ENCODE data around the gene PHYKPL. TPM values are rescaled to one million over a fixed set of nuclear protein-coding genes. Genes with fewer than 3 reads are reported as not detected.

PHYKPL gene
- total RNA-seq: 26.8 TPM

DNA sequence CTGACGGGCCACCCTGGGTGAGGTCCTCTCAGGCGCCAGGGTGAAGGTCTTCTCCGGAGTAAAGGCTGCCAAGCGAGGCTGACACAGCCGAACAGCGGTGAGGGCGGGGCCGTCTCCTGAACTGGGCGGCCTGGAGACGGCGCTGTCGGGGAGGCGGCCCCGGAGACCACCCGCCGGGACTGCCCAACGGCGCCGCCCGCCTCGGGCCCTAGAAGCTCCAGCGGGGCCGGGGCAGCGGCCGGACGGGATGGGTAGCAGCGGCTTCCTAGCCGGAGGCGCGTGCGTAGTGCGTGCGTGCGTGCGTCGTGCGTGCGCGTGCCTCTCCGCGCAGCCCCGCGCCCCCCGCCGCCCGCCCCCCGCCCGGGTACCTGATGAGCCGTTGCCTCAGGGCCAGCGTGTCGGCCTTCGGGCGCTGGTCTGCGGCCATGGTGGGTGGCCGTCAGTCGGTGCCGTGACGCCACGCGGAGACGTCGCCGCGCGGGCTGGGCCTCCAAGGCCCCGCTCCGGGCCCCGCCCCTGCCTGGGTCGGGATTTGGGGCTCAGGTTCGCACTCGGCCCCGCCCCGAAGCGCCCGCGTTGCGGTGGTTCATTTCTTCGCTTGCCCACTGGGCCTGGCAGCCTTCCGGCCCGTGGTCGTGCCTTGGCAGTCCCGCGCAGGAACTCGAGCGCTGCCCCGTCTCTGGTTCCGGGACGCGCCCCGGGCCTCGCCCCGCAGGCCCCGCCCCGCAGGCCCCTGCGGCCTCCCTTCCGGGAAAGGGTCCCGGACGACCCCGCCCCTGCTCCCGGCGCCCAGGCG, at the start of gene PHYKPL:
Gene PHYKPL, minus strand, starts transcription at position 679 of the 796 bp plus-strand sequence. Its CDS starts 252 bp downstream, at position 427.
- ATAC-seq: peak; percentile 65

DNA sequence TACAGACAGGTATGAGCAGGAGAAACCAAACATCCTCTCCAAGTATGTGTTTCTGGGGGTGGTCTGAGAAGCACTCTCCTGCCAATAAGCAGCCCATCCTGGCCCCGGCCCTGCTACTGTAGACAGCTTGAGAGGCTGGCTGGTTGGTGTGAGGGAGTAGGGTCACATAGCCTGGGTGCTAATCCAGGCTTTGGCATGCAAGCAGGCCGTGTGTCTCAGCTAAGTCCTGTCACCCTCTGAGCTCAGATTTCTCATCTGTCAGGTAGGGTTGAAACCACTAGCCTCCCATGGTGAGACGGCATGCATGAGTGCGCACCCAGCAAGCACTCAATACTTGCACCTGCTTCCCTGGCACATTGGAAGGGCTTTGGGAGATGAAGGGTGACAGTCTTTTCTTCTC, 49.8 kb upstream of the PHYKPL start:
- ATAC-seq: no peak

DNA sequence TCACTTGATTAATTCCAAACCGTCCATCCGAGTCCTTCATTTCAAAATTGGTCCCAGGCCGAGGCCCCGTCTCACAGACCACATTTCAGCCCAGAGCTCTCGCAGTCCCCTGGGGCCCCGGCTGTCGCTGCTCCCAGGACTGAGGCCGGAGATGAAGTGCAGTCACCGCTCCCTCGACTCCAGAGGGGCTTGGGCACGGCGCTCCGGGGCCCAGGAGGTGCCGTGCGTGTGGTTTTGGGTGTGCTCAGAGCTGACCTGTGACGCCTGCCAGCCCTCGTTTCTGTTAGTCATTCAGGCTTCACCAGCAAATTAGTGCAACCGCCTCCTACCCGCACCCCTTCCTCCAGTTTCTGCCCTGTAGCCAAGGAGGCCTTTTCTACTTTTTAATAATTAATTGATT, 48.7 kb upstream of the PHYKPL start:
- no peak for ATAC-seq

DNA sequence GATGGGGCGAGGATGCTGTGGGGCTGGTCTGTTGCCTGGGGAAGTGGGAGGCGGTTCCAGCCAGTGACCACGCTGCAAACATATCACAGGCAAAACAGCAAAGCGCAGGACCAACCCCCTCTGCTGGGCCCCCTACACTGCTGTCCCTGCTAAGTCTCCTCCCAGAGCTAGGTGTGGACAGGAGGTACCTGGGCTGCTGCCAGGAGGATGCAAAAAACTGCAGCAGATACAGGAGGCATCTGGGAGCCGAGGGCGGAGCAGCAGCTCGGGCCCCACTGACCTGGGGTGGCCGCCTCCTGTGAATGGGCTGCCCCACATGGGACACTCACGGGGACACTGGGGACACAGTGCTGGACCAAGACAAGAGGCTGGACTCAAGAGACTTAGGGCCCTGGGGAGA, 48.0 kb upstream of the PHYKPL start:
- no peak for ATAC-seq

DNA sequence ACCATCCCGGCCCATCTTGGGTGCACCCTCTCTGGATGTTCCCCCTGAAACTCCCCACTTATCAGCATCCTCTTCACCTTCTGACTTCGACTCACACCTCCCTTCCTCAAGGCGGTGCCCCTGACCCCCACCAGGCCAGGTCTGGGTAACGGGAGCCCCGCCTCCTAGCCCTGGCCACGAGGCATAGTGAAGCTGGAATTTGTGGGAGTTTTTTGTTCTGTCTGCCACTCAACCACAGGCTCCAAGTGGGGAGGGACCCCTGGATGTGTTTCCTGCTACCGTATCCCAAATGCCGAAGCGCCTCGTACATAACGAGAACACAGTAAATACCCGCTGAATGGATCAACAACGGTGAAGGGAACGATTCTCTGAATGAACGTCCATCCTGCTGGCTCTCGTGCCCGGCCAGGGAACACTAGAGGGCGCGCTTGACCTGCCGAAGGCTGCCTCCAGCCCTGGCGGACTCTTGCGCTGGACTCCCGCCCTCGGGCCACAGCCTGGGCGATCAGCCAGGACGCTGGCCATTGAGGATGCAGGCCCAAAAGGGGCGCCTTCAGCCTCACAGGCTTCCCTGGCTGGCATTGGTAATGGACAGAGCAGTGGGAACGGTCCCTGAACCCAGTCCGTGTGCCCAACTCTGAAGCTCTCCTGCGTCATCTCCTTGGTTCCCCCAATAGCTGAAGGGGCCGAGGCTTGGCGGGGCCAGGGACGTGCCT, 47.3 kb upstream of the PHYKPL start:
- peak; percentile 74 for ATAC-seq

DNA sequence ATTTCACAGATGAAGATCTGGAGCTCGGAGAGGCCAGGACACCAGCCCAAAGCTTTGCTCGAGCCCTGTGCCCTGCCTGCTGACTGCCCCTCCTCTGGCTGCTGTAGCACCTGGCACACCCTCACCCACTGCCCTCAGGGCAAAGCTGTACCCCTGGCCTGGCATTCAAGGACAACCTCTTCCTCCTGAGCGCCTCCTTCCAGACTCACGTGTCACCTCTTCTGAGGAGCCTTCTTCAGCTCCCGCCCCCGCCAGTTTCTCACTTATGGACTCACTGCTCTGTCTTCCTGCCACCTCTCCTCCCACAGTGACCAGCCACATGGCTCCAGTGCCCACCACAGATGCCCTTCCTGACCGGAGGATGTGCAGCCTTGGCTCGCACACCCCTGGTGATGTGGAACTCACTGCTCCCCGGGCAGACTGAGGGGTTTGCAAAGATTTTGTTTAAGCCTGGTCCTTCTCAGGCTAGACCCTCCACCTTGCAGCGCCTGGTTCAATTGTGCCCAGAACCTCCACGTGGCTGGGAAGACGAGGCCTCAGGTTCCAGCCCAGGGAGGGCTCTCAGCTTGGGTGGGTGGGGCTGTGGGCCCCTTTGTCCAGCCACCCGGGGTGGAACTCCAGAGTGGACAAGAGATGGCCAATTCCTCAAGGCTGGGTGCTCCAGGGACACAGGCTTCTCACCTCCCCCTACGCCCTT, 46.6 kb upstream of the PHYKPL start:
- ATAC-seq: no peak

DNA sequence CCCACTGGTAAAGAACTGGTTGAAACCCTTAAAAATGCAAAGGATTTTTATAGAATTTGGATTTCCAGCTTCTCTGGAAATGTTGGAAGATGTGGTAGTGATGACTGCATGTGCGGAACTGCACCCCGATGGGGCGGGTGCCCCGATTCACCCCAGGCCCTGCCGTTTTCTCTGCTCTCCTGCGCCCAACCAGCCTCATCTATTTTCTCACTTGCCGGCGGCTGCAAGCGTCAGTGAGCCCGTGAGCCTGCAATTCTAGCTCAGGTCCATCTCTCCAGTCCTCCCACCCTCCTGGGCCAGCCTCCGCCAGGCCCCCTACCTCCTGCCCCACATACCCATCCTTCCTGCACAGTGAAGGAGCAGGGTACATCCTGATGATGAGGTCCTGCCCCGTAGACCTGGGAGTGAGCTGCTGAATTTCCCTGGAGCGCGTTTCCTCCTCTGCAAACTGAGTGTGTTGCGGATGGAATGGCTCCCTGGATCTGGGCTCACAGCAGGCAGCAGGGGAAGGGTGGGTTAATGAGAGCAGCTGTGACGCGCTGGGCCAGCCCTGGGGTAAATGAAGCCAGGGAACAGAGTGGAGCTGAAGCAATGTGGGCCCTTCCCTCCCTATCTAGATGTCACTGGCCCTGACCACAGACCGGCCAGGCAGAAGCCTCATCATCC, 45.9 kb upstream of the PHYKPL start:
- no peak for ATAC-seq

DNA sequence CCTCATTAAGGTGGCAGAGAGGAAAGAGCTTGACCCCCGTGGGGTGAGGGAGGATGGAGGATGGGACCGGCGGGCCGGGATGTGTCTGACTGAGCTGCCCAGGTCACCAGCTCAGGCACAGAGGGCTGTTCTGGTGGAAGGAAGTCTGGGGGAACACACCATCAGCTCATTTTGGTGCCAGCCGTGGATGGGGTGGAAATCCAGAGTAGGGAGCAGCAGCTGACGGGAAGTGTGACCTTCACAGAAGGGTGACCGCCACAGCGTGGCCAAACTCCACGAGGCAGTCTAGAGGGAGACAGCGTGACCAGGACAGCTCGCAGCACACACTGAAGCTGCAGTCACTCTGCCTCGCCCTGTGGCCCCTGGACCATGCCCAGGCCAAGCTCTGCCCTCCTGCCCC, 45.3 kb upstream of the PHYKPL start:
- no peak for ATAC-seq

DNA sequence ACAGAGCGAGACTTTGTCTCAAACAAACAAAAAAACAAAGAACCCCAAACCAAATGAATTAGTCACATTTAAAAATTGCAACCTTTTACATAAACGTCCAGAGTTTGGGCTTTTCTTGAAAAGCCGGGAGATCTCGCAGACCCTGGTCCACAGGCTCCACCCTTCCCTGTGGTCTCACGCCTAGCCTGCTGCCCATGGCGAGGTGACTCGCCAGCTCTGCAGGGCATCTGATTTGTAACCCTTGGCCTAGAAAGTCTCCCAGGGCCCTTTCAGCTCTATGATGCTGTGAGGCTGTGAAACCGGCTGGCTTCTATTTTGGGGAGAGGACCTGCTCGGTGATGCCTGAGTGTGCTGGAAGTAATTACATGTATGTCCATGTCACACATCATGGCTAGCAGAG, 44.7 kb upstream of the PHYKPL start:
- ATAC-seq: no peak

DNA sequence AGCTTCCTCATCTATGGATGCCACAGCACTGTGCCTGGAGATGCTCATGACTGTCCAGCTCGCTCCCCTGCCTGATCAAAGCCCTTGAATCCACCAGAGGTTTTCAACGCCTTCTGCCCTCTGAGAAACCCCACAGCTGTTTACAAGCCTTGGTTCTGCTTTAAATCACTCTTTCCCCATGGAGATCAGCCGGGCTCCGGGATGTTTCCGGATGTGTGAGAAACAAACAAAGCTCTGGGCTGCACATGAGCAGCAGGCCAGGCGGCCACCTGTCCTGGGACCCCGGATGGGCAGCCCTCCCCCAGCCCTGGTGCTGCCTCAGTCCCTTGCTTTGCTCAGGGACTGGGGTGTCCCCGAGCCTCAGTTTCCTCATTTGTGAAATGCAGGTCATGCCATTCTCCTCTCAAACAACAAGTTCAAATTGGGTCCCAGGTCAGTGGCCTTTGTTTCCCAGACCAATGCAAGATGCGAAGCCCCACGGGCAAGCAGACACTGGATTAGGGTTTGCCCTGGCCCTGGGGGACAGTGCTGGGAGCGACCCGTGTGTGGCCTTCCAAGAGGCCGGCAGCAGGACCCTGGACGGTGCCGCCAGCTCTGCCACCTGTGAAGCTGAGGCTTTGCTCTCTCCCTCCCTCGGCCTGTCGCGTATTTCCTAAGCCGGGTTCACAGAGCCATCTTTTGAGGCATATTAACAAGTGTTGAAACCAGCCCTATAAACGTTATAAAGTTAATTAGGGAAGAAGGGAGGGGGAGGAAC, 42.4 kb upstream of the PHYKPL start:
- ATAC-seq: no peak

DNA sequence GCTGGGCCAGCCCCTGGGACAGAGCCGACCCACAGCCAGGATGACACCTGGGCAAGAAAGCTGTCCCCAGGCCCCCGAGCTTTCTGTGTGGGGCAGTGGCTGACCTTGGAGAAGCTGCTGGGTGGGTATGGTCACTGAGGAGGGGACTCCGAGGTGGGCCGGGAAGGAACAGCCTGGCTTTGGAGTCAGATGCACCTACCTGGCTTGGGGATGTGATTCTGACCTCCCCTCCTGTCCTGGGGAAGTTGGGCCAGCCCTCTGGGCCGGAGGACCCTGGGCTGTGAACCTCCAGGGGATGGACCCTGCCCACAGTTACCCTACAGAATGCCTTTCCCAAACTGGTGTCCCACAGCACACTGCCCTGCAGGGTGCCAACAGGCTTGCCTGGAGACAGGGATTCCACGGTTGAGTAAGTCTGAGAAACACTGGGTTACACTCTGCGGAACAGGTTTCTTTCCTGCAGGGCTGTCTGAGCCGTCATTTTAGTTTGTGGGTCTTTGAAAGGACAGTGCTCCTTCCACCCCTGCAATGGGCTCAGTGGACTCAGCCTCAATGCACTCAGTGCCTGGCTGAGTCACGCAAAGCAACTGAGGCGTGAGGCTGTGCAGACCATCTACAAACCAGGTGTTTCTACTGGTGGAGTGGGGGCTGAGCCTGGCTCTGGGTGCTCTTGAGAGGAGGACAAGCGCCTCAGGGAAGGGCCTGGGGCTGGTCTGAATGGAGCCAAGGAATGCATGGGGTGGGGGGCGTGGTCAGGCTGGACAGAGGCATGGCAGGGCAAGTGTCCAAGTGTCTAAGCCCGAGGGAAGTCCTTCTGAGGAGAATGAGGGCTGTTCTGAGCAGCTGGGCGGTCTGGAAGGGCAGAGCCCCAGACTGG, 41.3 kb upstream of the PHYKPL start:
- ATAC-seq: no peak

DNA sequence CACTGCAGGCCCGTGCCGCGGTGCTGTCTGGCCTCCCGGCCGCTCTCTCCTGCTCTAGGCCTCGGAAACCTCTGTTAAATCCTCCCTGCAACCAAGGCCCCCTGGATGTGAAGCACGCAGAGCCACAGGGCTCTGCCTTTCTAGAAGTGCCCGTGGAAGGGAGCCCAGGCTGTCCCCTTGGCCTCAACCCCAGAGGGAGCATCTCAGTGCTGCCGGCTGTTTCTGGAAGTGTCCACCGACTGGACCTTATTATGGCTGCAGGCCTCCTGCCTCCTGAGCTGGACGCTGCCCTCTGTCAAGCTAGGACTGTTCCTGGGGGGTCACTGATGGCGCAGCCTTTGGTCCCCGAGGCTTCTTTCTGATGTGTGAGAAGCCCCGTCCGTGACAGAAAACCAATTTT, 40.4 kb upstream of the PHYKPL start:
- no peak for ATAC-seq

DNA sequence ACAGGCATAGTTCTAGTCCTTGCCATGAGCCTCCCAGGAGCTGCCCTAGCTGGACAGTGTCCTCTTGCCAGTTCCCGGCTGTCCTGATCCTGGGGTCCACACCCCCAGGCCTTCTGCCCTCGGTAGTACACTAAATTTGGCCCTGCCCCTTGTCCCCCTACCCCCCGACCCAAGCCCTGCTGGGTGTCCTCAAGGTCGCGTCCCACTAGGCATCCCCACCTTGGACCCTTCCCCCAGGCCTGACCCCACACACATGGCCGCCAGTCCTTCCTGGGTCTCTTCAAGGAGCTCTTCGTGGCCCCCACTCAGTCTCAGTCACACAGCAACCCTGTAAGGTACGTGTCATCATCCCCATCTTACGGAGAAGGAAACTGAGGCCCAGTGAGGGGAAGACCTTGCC, 40.0 kb upstream of the PHYKPL start:
- no peak for ATAC-seq

DNA sequence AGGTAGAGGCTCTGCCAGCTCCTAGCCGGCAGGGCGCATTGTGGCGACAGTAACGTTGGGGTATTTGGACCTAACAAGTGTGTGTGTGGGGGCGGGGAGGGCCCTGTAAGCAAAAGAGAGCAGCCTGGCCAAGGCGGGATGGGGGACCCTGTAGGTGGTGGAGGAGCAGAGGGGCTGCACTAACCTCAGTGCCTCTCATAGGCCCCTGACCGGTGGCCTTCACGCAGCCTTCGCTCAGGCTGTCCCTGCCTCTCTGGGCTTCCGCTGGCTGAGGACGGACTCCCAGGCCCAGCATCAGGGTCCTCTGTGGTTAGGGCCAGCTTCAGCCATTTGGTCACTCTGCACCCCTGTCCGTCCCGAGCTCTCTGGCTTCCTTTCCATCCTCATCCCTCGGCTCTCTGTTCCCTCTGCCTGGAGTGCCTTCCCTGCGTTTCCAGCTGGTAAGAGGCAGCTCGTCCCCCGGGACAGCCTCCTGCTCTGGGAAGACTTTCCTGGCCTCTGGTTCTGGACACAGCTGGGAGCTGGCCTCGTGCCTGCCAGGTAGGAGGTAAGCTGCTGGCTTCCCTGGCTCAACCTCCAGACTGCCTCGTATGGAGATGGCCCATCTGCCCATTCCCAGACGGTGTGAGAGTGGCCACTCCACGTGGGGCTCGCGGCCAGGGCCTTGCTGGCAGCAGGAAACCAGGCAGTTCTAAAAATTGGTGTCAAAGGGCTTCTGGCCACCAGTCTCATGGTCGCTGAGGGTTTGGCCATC, 39.3 kb upstream of the PHYKPL start:
- no peak for ATAC-seq

DNA sequence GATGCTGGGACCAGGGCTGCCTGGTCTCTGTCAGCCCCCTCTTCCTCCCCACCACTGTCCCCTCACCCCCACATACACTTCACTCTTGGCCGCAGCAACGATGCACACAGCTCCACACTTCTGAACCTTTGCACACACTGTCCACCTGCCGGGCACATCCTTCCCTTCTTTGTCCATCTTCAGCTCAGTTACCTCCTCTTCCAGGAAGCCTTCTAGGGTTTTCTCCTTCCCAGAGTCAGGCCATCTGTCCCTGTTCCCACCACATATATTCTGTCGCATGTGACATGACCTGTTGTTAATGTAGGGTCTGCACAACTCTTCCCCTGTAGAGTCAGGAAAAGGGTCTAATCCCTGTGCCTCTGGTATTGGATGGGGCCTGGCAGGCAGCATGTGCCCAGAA, 38.6 kb upstream of the PHYKPL start:
- ATAC-seq: no peak

DNA sequence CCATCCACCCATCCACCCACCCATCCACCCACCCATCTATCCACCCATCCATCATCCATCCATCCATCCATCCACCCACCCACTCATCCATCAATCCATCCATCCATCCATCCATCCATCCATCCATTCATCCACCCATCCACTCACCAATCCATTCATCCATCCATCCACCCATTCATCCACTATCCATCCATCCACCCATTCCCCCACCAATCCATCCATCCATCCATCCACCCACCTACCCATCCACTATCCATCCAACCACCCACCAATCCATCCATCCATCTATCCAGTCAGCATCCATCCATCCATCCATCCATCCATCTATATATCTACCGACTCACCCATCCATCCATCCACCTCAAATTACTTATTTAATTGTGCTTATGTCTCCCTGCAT, 36.9 kb upstream of the PHYKPL start:
- no peak for ATAC-seq

DNA sequence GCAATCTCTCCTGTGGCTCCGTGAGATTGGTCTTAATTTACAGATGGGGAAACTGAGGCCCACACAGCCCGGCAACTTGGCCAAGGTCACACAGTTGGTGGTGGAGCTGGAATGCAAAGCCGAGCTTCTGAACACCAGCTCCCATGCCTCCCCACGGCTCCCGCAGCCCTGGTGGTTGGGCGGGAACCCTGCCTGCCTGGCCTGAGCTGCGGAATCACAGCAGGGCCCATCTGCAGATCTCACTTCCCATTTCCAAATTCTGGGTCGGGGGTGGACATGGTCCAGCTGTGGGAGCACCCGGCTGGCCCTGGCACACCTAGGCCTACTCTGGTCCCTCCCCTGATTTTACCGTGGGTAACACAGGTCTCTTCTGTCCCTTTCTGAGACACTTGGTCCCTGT, 35.3 kb upstream of the PHYKPL start:
- ATAC-seq: no peak

DNA sequence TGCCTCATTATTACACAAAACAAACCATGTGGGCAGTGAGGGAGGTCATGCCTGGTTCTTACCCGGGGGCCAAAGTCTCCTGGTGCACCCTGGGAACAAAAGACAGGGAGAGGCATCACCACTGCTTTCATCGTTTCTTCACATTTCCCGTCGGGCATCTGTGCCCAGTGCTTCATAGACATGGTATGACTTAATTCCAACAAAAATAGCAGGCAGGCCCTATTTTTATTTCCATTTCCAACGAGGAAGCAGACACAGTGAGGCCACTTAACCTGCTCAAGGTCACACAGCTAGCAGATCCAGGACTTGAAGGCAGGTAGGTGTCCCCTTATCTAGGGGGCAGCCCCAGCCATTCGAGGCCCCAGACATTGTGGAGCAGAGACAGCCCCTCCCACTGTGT, 34.6 kb upstream of the PHYKPL start:
- no peak for ATAC-seq

DNA sequence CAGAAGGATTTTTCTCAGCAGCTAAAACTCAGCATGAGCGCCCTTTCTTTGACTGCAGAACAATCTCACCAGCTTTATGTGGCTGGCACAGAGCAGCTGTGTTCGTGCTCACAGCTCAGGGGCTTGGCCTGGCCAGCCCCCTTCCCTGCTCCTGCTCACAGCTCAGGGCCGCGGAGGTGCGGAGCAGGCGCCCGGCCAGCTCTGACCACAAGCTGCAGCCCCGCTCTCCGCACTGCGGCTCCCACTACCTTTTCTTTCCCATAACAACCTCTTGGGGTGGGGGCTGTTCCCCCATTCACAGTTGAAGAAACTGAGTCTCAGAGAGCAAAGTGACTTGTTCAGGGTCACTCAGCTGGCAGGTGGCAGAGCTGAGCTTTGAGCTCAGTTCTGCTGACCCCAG, 34.0 kb upstream of the PHYKPL start:
- no peak for ATAC-seq

DNA sequence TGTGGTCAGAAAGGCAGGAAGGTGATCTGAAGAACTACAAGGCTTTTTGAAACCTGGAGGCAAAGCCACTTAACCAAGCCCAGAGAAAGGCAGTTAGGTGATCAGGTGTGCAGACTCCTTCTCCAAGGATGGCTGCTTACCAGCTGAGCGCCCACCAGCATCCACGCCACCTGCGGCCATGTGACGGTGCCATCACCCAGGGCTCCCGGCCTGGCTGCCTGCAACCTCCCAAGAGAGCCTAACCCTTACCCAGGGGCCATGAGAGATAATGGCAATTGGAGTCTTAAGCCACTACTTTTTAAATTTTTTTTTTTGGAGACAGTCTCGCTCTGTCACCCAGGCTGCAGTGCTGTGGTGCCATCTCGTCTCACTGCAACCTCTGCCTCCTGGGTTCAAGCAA, 33.1 kb upstream of the PHYKPL start:
- no peak for ATAC-seq

DNA sequence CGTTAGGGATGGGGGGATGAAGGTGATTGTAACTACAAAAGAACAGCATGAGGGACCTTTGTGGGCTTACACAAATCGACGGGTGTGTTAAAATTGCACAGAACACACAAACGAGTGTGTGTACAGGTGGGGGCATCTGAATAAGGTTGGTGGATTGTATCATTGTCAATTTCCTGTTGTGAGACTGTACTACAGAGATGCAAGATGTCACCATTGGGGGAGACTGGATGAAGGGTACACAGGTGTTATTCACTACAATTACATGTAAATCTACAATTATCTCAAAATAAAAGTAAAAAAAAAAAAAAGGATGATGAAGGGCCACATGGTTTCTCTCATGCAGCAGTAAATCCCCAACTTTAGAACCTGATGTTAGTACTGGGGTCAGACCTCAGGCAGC, 31.4 kb upstream of the PHYKPL start:
- ATAC-seq: no peak
